Measurements from ENCODE around the gene ASF1B.

DNA sequence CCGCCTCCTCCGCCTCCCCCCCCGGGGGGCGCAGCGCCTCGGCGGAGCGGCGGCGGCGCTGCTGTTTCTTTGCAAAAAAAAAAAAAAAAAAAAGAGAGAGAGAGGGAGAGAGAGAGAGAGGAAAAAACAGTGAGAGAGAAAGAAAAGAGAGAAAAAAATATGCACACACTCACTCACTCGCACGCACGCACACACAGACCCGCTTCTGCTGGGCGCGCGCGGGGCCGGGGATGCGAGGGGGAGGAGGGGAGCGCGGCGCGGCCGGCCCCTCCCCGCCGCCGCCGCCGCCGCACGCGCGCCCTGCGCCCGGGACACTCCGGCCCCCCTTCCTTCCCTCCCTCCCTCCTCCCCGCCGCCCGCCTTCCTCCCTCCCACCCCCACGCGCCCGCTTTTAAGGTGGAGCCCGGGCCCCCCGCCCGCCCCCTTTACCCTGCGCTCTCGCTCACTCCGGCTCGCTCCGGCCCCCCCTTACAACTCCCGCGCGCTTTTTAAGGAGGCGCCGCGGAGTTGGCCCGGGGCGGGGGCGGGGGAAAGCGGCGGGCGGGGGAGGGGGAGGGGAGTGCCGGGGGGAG lies 45.8 kb downstream of the ASF1B start, which contains the start of gene SAMD1:
- TF ChIP-seq, protein P1, sequence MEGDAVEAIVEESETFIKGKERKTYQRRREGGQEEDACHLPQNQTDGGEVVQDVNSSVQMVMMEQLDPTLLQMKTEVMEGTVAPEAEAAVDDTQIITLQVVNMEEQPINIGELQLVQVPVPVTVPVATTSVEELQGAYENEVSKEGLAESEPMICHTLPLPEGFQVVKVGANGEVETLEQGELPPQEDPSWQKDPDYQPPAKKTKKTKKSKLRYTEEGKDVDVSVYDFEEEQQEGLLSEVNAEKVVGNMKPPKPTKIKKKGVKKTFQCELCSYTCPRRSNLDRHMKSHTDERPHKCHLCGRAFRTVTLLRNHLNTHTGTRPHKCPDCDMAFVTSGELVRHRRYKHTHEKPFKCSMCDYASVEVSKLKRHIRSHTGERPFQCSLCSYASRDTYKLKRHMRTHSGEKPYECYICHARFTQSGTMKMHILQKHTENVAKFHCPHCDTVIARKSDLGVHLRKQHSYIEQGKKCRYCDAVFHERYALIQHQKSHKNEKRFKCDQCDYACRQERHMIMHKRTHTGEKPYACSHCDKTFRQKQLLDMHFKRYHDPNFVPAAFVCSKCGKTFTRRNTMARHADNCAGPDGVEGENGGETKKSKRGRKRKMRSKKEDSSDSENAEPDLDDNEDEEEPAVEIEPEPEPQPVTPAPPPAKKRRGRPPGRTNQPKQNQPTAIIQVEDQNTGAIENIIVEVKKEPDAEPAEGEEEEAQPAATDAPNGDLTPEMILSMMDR (IDR thresholded peaks at IDR 0.05 in 2 of 3, conservative IDR thresholded peaks at IDR 0.05 in 1 of 3; ENCODE audit: borderline replicate concordance in 1 of 3, insufficient read depth in 1 of 3, low read depth in 2 of 3, low read length in 2 of 3), result no peak
- no peak for TF ChIP-seq RAD21 (IDR thresholded peaks at IDR 0.05; ENCODE audit: low read depth)
- TF ChIP-seq, protein P2, sequence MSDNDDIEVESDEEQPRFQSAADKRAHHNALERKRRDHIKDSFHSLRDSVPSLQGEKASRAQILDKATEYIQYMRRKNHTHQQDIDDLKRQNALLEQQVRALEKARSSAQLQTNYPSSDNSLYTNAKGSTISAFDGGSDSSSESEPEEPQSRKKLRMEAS (IDR thresholded peaks at IDR 0.05), result no peak
- TF ChIP-seq, protein P3, sequence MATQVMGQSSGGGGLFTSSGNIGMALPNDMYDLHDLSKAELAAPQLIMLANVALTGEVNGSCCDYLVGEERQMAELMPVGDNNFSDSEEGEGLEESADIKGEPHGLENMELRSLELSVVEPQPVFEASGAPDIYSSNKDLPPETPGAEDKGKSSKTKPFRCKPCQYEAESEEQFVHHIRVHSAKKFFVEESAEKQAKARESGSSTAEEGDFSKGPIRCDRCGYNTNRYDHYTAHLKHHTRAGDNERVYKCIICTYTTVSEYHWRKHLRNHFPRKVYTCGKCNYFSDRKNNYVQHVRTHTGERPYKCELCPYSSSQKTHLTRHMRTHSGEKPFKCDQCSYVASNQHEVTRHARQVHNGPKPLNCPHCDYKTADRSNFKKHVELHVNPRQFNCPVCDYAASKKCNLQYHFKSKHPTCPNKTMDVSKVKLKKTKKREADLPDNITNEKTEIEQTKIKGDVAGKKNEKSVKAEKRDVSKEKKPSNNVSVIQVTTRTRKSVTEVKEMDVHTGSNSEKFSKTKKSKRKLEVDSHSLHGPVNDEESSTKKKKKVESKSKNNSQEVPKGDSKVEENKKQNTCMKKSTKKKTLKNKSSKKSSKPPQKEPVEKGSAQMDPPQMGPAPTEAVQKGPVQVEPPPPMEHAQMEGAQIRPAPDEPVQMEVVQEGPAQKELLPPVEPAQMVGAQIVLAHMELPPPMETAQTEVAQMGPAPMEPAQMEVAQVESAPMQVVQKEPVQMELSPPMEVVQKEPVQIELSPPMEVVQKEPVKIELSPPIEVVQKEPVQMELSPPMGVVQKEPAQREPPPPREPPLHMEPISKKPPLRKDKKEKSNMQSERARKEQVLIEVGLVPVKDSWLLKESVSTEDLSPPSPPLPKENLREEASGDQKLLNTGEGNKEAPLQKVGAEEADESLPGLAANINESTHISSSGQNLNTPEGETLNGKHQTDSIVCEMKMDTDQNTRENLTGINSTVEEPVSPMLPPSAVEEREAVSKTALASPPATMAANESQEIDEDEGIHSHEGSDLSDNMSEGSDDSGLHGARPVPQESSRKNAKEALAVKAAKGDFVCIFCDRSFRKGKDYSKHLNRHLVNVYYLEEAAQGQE (IDR thresholded peaks at IDR 0.05; ENCODE audit: low read depth), result no peak
- TF ChIP-seq EZH2 (IDR thresholded peaks at IDR 0.05), result no peak
- no peak for TF ChIP-seq ZFX (IDR thresholded peaks at IDR 0.05)
- TF ChIP-seq EZH2phosphoT487 (IDR thresholded peaks at IDR 0.05; ENCODE audit: borderline replicate concordance), result no peak
- TF ChIP-seq POLR2A (IDR thresholded peaks at IDR 0.05; ENCODE audit: borderline replicate concordance, extremely low read depth, insufficient read depth, insufficient read length), result no peak
- no peak for TF ChIP-seq POLR2AphosphoS5 (IDR thresholded peaks at IDR 0.05; ENCODE audit: low read depth, low read length)
- no peak for TF ChIP-seq SIN3A (IDR thresholded peaks at IDR 0.05; ENCODE audit: low read depth)
- TF ChIP-seq, protein P4, sequence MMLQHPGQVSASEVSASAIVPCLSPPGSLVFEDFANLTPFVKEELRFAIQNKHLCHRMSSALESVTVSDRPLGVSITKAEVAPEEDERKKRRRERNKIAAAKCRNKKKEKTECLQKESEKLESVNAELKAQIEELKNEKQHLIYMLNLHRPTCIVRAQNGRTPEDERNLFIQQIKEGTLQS (IDR thresholded peaks at IDR 0.05), result no peak
- no peak for TF ChIP-seq SP1 (IDR thresholded peaks at IDR 0.05; ENCODE audit: low read depth)
- TF ChIP-seq YY1 (IDR thresholded peaks at IDR 0.05; ENCODE audit: extremely low read depth, insufficient replicate concordance, low read depth, low read length), result no peak
- no peak for TF ChIP-seq JUND (IDR thresholded peaks at IDR 0.05)

All from HCT116 (cell line).